DMS 273 (cell line): ENCODE measurements around the gene NMBR.
"Not testable (repeated sequence)": the region's sequence is repeated elsewhere in the genome, so short reads cannot be mapped to it uniquely, and the experiment has no call there.

ENCODE experiments used
- DNase-seq: peaks from one replicate; lab custom pipeline; 2025; ENCODE audit not compliant: unreplicated experiment; lab: John Stamatoyannopoulos, UW

Gene NMBR

GRCh38 chr6:142146828-142147662 is at the start of gene NMBR, which contains the start of gene VTA1:
TSS of gene NMBR (minus strand) at chr6:142147122. CDS start at chr6:142088658, 58,464 bp downstream.
TSS of gene VTA1 (plus strand) at chr6:142147263. CDS start at chr6:142147288, 25 bp downstream.
- peak; percentile 99 for DNase-seq

GRCh38 chr6:142195862-142196541 is 49.1 kb upstream of the NMBR start:
- DNase-seq, result no peak

GRCh38 chr6:142193621-142194020 is 46.7 kb upstream of the NMBR start:
- DNase-seq, result no peak

DNA sequence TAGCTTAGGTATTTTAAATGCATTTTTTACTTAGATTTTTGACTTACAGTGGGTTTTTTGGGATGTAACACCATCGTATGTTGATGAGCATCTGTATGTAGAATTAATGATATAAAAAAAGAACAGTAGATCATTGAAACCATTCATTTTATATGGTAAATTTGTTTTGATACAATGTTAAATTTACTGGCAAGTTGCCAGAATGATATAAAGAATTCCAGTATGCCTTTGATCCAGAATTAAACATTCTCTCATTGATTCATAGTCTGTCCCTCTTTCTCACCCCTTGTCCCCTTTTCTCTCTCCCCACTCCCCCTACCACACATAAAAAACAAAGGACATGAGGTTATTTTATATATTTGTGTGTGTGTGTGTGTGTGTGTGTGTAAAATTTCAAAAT is 45.4 kb upstream of the NMBR start:
- DNase-seq, result no peak

GRCh38 chr6:142189057-142189456 is 42.1 kb upstream of the NMBR start:
- DNase-seq, result no peak

DNA sequence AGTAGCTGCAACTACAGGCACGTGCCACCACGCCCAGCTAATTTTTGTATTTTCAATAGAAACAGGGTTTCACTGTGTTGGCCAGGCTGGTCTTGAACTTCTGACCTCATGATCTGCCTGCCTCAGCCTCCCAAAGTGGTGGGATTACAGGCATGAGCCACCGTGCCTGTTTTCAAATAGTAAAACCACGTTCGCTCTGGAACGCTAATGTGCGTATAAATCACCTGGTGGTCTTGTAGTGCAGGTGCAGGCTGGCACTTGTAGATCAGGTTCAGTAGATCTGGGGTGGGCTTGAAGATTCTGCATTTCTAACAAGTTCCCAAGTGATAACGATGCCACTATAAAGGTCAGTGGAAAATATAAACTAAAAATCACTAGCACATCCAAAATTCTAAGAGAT is 41.4 kb upstream of the NMBR start:
- peak; percentile 14 for DNase-seq

GRCh38 chr6:142187209-142187608 is 40.3 kb upstream of the NMBR start:
- DNase-seq, result peak; percentile 43

GRCh38 chr6:142185641-142186040 is 38.7 kb upstream of the NMBR start:
- no peak for DNase-seq

- no peak for DNase-seq
Observed at GRCh38 chr6:142184307-142184706, 37.4 kb upstream of the NMBR start.

DNA sequence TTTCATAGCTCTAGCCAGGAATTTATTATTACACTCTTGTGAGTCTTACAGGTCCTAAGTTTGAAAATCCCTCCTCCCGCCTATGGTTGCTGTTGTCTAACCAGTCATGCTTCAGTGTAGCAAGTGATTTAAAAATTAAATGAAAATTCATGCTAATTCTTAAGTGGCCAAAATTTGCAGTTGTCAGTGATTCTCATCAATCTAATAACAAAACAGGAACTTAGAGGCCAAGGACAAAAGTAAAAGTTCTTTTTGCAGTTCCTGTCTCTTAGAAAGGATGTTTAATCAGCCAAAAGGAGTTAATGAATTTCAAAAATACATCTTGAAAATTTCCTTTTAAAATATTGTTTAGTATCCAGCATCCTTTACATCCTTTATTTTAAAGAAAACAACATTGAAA is 36.4 kb upstream of the NMBR start:
- no peak for DNase-seq

DNA sequence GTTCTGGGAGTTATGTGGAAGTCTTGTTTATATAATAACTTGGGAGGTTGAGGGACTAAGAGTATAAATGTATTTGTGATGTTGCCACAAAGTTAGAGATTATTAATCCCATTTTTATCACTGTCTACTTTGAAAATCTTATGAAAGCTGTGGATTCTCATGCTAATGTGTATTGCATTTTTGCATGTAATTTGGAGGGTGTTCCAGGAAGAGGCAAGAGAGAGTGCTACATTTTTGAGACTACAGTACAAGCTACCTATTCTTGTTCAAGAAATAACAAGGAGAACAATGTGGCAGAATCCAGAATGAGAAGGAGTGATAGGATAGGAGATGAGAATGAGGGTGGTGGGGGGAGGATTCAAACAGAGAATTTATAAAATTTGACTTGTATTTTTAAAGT is 35.1 kb upstream of the NMBR start:
- no peak for DNase-seq

- DNase-seq, result no peak
Observed at GRCh38 chr6:142178129-142178528, 31.2 kb upstream of the NMBR start.

DNA sequence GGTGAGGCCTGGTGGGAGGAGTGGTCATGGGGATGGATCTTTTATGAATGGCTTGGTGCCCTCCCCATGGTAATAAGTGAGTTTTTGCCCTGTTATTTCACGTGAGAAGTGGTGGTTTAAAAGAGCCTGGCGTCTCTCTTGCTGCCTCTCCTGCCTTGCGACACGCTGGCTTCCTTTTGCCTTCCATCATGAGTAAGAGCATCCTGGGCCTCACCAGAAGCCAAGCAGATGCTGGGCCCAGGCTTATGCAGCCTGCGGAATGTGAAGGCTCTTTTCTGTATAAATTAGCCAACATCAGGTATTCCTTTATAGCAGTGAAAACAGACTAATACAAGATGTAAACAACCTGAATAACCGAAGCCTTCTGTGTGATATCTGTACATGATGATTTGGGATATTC is 27.8 kb upstream of the NMBR start:
- DNase-seq, result no peak

GRCh38 chr6:142173980-142174379 is 27.1 kb upstream of the NMBR start:
- no peak for DNase-seq

GRCh38 chr6:142172758-142173157 is 25.8 kb upstream of the NMBR start:
- no peak for DNase-seq

DNA sequence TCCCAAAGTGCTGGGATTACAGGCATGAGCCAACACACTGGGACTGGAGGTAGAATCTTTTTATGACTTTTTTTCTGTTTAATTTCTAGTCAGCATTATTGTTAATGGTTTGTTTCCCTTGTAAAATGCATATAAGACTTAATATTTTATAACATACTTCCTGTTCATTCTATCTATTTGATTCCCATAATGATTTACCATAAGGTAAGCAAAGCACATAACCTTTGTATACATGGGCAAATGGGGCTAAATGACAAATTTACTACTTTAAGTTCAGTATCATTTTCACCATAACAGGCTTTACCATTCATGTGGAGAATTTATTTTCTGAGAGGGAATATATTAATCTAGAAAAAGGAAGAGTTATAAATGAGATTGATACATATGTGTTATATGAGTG is 24.4 kb upstream of the NMBR start:
- no peak for DNase-seq

- DNase-seq, result no peak
Observed at GRCh38 chr6:142167486-142167885, 20.6 kb upstream of the NMBR start.

DNA sequence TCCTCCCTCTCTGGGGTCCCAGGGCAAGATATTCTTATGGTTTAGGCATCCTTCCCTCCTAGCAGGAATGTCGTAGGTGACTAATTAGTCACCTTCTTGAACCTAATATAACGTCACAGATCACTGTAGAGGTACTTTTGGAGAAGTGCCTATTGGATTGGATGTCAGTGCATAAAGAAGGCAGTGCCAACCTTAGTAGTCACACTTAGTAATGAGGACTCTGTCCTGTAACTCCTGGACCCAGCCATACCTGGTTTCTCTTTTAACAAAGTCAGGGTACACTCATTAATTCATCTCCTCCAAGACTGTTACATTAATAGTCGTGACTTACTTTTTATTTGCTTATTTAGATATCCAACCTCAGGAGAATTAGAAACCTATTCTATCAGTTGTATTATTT is 20.1 kb upstream of the NMBR start:
- no peak for DNase-seq

- no peak for DNase-seq
Observed at GRCh38 chr6:142165227-142165626, 18.3 kb upstream of the NMBR start.

GRCh38 chr6:142162780-142163179 is 15.9 kb upstream of the NMBR start:
- no peak for DNase-seq

DNA sequence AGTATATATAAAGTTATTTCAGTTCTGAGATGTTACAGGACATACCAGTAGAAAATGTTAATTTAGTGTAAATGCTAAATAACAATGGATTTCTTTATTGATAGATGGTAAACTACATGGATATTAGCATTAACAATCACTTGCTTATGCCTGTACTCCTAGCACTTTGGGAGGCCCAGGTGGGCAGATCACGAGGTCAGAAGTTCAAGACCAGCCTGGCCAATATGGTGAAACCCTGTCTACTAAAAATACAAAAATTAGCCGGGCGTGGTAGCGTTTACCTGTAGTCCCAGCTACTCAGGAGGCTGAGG is 9.8 kb upstream of the NMBR start:
- DNase-seq, result not testable (repeated sequence)

DNA sequence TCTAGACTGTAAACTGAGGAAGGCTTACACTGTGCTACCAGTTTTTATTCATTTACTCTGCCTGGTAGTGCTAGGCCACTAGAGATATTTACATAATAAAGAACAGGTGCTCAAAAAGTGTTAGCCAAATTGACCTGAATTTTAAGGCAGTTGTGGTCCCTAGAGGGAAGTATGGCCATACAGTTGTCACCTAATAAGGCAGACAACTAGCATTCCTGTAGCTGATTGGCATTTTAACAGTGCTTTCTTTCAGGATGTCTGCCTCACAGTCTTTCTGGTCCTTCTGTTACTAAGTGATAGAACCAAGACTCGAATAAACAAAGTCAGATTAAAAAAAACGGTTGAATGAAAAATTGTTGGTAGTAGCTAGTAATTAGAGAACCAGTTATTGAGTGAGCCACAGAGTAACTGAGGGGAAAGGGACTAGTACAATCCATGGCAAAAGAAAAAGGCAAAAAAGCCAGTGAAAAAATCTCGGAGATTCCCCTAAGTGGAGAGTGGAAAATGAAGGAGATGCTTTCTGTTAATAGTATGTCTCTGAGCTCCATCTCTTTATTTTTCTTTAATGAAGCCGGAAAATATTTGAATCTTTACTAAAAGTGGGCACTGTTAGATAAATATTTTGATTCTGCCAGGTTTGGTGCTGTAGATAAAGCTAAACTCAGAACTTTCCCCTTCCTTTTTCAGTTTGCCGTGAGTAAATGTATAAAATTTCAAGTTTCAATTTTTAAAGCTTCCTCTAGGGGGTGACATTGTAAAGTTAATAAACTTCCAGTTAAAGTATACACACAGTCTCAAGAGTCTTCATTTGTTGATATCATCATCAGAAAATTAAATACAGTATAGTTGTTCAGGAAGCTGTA is 9.2 kb upstream of the NMBR start:
- peak; percentile 27 for DNase-seq
